OCI-LY7 (cell line): ENCODE data around the gene NPM1.

ENCODE experiments used
- CTCF ChIP-seq: fragments of 200-600 bp; sonication (generic); conservative IDR thresholded peaks from 2 replicates; pipeline ENCODE4 v1.5.1; 2014; ENCODE audit warnings: mild to moderate bottlenecking, antibody characterized with exemption, low read length, moderate library complexity, mixed read lengths
- EZH2phosphoT487 ChIP-seq: fragments of 200-600 bp; sonication (generic); IDR thresholded peaks from 2 replicates; pipeline ENCODE4 v1.6.1; 2018; ENCODE audit warnings: low read depth, borderline replicate concordance, mild to moderate bottlenecking, mixed run types, antibody characterized with exemption, low read length, moderate library complexity, mixed read lengths

GRCh38 chr5:171438738-171439137 lies 51.1 kb downstream of the NPM1 start:
- no peak for TF ChIP-seq CTCF
- TF ChIP-seq EZH2phosphoT487 = no peak
